Measurements from ENCODE around the gene MAN2A2. TPM values are rescaled to one million over a fixed set of nuclear protein-coding genes. Genes with fewer than 3 reads are reported as not detected.

The MAN2A2 gene
- polyA plus RNA-seq (2013, experiment 1 of 2): 23.9 TPM
- polyA plus RNA-seq (2013, experiment 2 of 2): 23.2 TPM

- H2AFZ ChIP-seq (ENCODE audit: low read depth, low read length): peak within 1 kb of the TSS; percentile 96
- peak within 1 kb of the TSS in 1 of 2 experiments; percentile 84 for H3K14ac ChIP-seq (ENCODE audit: low read length in 2 of 2)
- H2BK120ac ChIP-seq (ENCODE audit: low read depth, low read length): peak within 1 kb of the TSS; percentile 83
- peak within 1 kb of the TSS; percentile 97 for H4K8ac ChIP-seq (ENCODE audit: low read length)
- peaks cover 25 to 29% of the 10 kb centered on the region in 2 experiments for H3K36me3 ChIP-seq (ENCODE audit: control insufficient read depth in 1 of 2, insufficient read depth in 2 of 2, low read depth in 1 of 2, low read length in 2 of 2)
- H3K27me3 ChIP-seq (ENCODE audit: control insufficient read depth in 1 of 2, insufficient read depth in 1 of 2, low read length in 2 of 2): no peaks in the 10 kb centered on the region
- peak within 1 kb of the TSS; percentile 74 for H3K4me2 ChIP-seq (ENCODE audit: low read length, poor library complexity, severe bottlenecking)
- H3K27ac ChIP-seq (ENCODE audit: low read length, poor library complexity, severe bottlenecking): peak within 1 kb of the TSS; percentile 81
- H3K4me3 ChIP-seq (ENCODE audit: insufficient read depth in 1 of 2, low read depth in 1 of 2, low read length in 2 of 2): peak within 1 kb of the TSS; percentile 79 to 86
- peaks cover 7% of the 10 kb centered on the region for H3K79me1 ChIP-seq (replicated peaks; ENCODE audit: low read length, poor library complexity, severe bottlenecking)
- H2BK15ac ChIP-seq (ENCODE audit: low read depth, poor library complexity, severe bottlenecking): peak within 1 kb of the TSS; percentile 12
- H3K9me3 ChIP-seq (ENCODE audit: control insufficient read depth, low read length): no peaks in the 10 kb centered on the region
- no peak within 1 kb of the TSS for H2AK5ac ChIP-seq (ENCODE audit: low read length, severe bottlenecking)
- H2BK5ac ChIP-seq (ENCODE audit: low read depth, low read length, poor library complexity, severe bottlenecking): no peak within 1 kb of the TSS
- peak within 1 kb of the TSS in 1 of 2 experiments; percentile 48 for H2BK12ac ChIP-seq (ENCODE audit: low read length in 2 of 2)
- DNase-seq: peak; percentile 62
- peaks cover 9% of the 10 kb centered on the region for H3K4me1 ChIP-seq (ENCODE audit: control insufficient read depth, insufficient read depth, low read depth, low read length)
- H3K18ac ChIP-seq (ENCODE audit: low read depth in 1 of 2, low read length in 2 of 2): peak within 1 kb of the TSS; percentile 78 to 80
- WGBS: 1% methylated on average over 39 of the region's 81 CpGs
- H3K9ac ChIP-seq (ENCODE audit: low read length): peak within 1 kb of the TSS; percentile 92
- H4K91ac ChIP-seq (ENCODE audit: low read length): peak within 1 kb of the TSS; percentile 55
- peak within 1 kb of the TSS; percentile 72 to 88 for H3K4ac ChIP-seq (ENCODE audit: low read depth in 1 of 2, low read length in 2 of 2)
- peak within 1 kb of the TSS; percentile 51 to 68 for H3K23ac ChIP-seq (ENCODE audit: low read length in 2 of 2)
Measured at GRCh38 chr15:90902840-90903732, at the start of gene MAN2A2. TSS of gene MAN2A2 (plus strand) at chr15:90903302. CDS start at chr15:90904208, 906 bp downstream.

DNA sequence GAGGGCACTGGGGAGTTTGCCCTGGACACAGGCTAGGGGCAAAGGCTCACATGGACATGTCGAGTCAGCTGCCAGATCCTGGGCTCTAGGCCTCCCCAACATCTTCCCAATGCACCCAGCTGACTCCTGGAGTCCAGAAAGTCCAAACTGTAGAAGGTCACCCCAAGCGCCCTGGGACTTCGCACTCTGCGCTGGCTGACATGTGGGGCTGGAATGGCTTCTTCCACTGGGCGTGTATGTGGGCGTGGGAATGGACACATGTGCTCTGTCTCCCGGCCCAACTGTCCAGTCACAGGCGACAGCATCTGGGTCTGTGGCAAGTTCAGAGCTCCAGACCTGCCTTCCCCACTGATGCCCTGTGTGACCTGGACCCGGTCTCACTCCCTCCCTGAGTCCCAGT is 48.0 kb upstream of the MAN2A2 start:
- Histone ChIP-seq H3K4me1 (ENCODE audit: control insufficient read depth, insufficient read depth, low read depth, low read length) (peaks cover 16% of the 10 kb centered on the region), H3K4ac (ENCODE audit: low read depth in 1 of 2, low read length in 2 of 2) (no peak overlapping the region), H3K14ac (ENCODE audit: low read length in 2 of 2) (no peak overlapping the region), H2BK120ac (ENCODE audit: low read depth, low read length) (no peak overlapping the region), H2AFZ (ENCODE audit: low read depth, low read length) (no peak overlapping the region), H3K79me1 (replicated peaks; ENCODE audit: low read length, poor library complexity, severe bottlenecking) (no peaks in the 10 kb centered on the region), H3K27me3 (ENCODE audit: control insufficient read depth in 1 of 2, insufficient read depth in 1 of 2, low read length in 2 of 2) (no peaks in the 10 kb centered on the region), H3K9ac (ENCODE audit: low read length) (no peak overlapping the region), H2BK12ac (ENCODE audit: low read length in 2 of 2) (peak overlapping the region in 1 of 2 experiments; percentile 6), H4K8ac (ENCODE audit: low read length) (peak overlapping the region; percentile 69), H3K36me3 (ENCODE audit: control insufficient read depth in 1 of 2, insufficient read depth in 2 of 2, low read depth in 1 of 2, low read length in 2 of 2) (no peaks in the 10 kb centered on the region), H3K27ac (ENCODE audit: low read length, poor library complexity, severe bottlenecking) (no peak overlapping the region), H2AK5ac (ENCODE audit: low read length, severe bottlenecking) (no peak overlapping the region), H3K4me3 (ENCODE audit: insufficient read depth in 1 of 2, low read depth in 1 of 2, low read length in 2 of 2) (no peak overlapping the region), H2BK5ac (ENCODE audit: low read depth, low read length, poor library complexity, severe bottlenecking) (no peak overlapping the region), H3K18ac (ENCODE audit: low read depth in 1 of 2, low read length in 2 of 2) (peak overlapping the region in 1 of 2 experiments; percentile 54), H3K23ac (ENCODE audit: low read length in 2 of 2) (no peak overlapping the region), H2BK15ac (ENCODE audit: low read depth, poor library complexity, severe bottlenecking) (no peak overlapping the region), H4K91ac (ENCODE audit: low read length) (no peak overlapping the region), H3K9me3 (ENCODE audit: control insufficient read depth, low read length) (no peaks in the 10 kb centered on the region), H3K4me2 (ENCODE audit: low read length, poor library complexity, severe bottlenecking) (no peak overlapping the region)
- WGBS: 88% methylated on average over 9 of the region's 9 CpGs
- DNase-seq: no peak

DNA sequence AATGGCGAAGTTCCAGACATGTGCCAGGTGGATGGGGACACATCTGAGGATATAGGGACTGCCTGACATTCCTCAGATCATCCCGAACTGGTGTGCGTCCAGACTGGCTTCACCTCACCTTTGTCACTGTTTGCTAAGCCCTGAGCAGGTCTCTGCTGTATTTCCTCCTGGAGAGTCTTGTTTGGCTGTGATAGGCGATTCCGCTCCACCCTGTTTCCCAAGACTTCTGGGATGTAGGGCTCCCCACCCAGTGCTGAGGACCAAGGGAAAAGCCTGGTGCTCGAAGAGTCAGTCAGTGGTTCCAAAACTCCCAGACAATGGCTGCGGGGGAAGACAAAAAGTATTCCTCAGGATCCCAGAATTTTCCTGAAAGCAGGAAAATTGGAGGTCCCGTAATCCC is 45.8 kb upstream of the MAN2A2 start:
- Histone ChIP-seq H3K4me3 (ENCODE audit: insufficient read depth in 1 of 2, low read depth in 1 of 2, low read length in 2 of 2) (no peak overlapping the region), H3K36me3 (ENCODE audit: control insufficient read depth in 1 of 2, insufficient read depth in 2 of 2, low read depth in 1 of 2, low read length in 2 of 2) (no peaks in the 10 kb centered on the region), H3K9me3 (ENCODE audit: control insufficient read depth, low read length) (no peaks in the 10 kb centered on the region), H2BK5ac (ENCODE audit: low read depth, low read length, poor library complexity, severe bottlenecking) (no peak overlapping the region), H4K91ac (ENCODE audit: low read length) (no peak overlapping the region), H2BK120ac (ENCODE audit: low read depth, low read length) (no peak overlapping the region), H3K4me1 (ENCODE audit: control insufficient read depth, insufficient read depth, low read depth, low read length) (peaks cover 12% of the 10 kb centered on the region), H3K4me2 (ENCODE audit: low read length, poor library complexity, severe bottlenecking) (no peak overlapping the region), H3K79me1 (replicated peaks; ENCODE audit: low read length, poor library complexity, severe bottlenecking) (no peaks in the 10 kb centered on the region), H3K23ac (ENCODE audit: low read length in 2 of 2) (no peak overlapping the region), H3K18ac (ENCODE audit: low read depth in 1 of 2, low read length in 2 of 2) (no peak overlapping the region), H3K27ac (ENCODE audit: low read length, poor library complexity, severe bottlenecking) (no peak overlapping the region), H4K8ac (ENCODE audit: low read length) (no peak overlapping the region), H3K27me3 (ENCODE audit: control insufficient read depth in 1 of 2, insufficient read depth in 1 of 2, low read length in 2 of 2) (no peaks in the 10 kb centered on the region), H2BK15ac (ENCODE audit: low read depth, poor library complexity, severe bottlenecking) (no peak overlapping the region), H3K9ac (ENCODE audit: low read length) (no peak overlapping the region), H3K4ac (ENCODE audit: low read depth in 1 of 2, low read length in 2 of 2) (peak overlapping the region in 1 of 2 experiments; percentile 24), H2BK12ac (ENCODE audit: low read length in 2 of 2) (no peak overlapping the region), H2AFZ (ENCODE audit: low read depth, low read length) (no peak overlapping the region), H2AK5ac (ENCODE audit: low read length, severe bottlenecking) (no peak overlapping the region), H3K14ac (ENCODE audit: low read length in 2 of 2) (no peak overlapping the region)
- 98% methylated on average over 8 of the region's 8 CpGs for WGBS
- no peak for DNase-seq

GRCh38 chr15:90857883-90858443 is 45.1 kb upstream of the MAN2A2 start:
- Histone ChIP-seq H3K9me3 (ENCODE audit: control insufficient read depth, low read length) (no peaks in the 10 kb centered on the region), H3K4ac (ENCODE audit: low read depth in 1 of 2, low read length in 2 of 2) (no peak overlapping the region), H3K14ac (ENCODE audit: low read length in 2 of 2) (no peak overlapping the region), H3K4me2 (ENCODE audit: low read length, poor library complexity, severe bottlenecking) (no peak overlapping the region), H2BK15ac (ENCODE audit: low read depth, poor library complexity, severe bottlenecking) (peak overlapping the region; percentile 44), H4K8ac (ENCODE audit: low read length) (no peak overlapping the region), H2AFZ (ENCODE audit: low read depth, low read length) (no peak overlapping the region), H3K79me1 (replicated peaks; ENCODE audit: low read length, poor library complexity, severe bottlenecking) (no peaks in the 10 kb centered on the region), H4K91ac (ENCODE audit: low read length) (no peak overlapping the region), H2AK5ac (ENCODE audit: low read length, severe bottlenecking) (no peak overlapping the region), H3K23ac (ENCODE audit: low read length in 2 of 2) (no peak overlapping the region), H2BK120ac (ENCODE audit: low read depth, low read length) (no peak overlapping the region), H3K4me1 (ENCODE audit: control insufficient read depth, insufficient read depth, low read depth, low read length) (peaks cover 6% of the 10 kb centered on the region), H3K27ac (ENCODE audit: low read length, poor library complexity, severe bottlenecking) (no peak overlapping the region), H3K18ac (ENCODE audit: low read depth in 1 of 2, low read length in 2 of 2) (no peak overlapping the region), H2BK12ac (ENCODE audit: low read length in 2 of 2) (no peak overlapping the region), H3K4me3 (ENCODE audit: insufficient read depth in 1 of 2, low read depth in 1 of 2, low read length in 2 of 2) (no peak overlapping the region), H3K36me3 (ENCODE audit: control insufficient read depth in 1 of 2, insufficient read depth in 2 of 2, low read depth in 1 of 2, low read length in 2 of 2) (no peaks in the 10 kb centered on the region), H3K9ac (ENCODE audit: low read length) (no peak overlapping the region), H2BK5ac (ENCODE audit: low read depth, low read length, poor library complexity, severe bottlenecking) (no peak overlapping the region), H3K27me3 (ENCODE audit: control insufficient read depth in 1 of 2, insufficient read depth in 1 of 2, low read length in 2 of 2) (no peaks in the 10 kb centered on the region)
- 86% methylated on average over 7 of the region's 8 CpGs for WGBS
- DNase-seq: no peak

Data from mesenchymal stem cell (in vitro differentiated cells and primary cell).